ENCODE measurements around the gene GSTA1. TPM values are rescaled to one million over a fixed set of nuclear protein-coding genes. Genes with fewer than 3 reads are reported as not detected.
A peak's percentile ranks its signal among the peaks of the same experiment; 100 is the strongest.
"Not testable (repeated sequence)": the region's sequence is repeated elsewhere in the genome, so short reads cannot be mapped to it uniquely, and the experiment has no call there.

The GSTA1 gene
- total and polyA plus RNA-seq, 2 donors from 2014 or later: 1.3 to 725 TPM

DNA sequence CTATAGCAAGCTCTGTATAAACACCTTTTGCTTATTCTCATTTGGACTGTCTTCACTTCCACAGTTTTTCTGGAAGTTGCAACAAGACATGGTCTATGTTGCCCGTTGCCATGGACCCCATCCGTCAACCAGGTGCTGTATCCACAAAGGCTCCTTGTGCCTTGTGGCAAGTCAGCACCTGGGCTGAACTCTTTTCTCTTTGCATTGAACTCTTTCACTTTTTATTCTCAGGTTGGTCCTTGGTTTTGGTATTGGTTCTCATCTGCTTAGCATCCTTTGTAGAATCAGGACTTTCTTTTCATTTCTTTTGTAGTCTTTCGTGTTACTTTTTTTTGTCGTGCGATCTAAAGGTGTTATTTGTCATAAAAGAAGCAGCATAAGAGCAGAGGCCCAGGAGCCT lies 5.0 kb upstream of the GSTA1 start:
- intact Hi-C loops (cut with DNase I): no loop called here
- TF ChIP-seq, protein P1, sequence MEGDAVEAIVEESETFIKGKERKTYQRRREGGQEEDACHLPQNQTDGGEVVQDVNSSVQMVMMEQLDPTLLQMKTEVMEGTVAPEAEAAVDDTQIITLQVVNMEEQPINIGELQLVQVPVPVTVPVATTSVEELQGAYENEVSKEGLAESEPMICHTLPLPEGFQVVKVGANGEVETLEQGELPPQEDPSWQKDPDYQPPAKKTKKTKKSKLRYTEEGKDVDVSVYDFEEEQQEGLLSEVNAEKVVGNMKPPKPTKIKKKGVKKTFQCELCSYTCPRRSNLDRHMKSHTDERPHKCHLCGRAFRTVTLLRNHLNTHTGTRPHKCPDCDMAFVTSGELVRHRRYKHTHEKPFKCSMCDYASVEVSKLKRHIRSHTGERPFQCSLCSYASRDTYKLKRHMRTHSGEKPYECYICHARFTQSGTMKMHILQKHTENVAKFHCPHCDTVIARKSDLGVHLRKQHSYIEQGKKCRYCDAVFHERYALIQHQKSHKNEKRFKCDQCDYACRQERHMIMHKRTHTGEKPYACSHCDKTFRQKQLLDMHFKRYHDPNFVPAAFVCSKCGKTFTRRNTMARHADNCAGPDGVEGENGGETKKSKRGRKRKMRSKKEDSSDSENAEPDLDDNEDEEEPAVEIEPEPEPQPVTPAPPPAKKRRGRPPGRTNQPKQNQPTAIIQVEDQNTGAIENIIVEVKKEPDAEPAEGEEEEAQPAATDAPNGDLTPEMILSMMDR (IDR thresholded peaks at IDR 0.05; ENCODE audit: borderline replicate concordance, extremely low read depth, insufficient read depth): no peak
- Histone ChIP-seq H3K9ac (ENCODE audit: low read length in 3 of 3) (no peak overlapping the region), H3K4me3 (ENCODE audit: low read length in 3 of 3) (no peak overlapping the region), H3K27me3 (ENCODE audit: control insufficient read depth, insufficient read depth, low read length) (no peaks in the 10 kb centered on the region), H3K27ac (ENCODE audit: low read depth in 2 of 2, low read length in 2 of 2) (no peak overlapping the region), H3K4me1 (ENCODE audit: control insufficient read depth in 2 of 3, insufficient read depth in 2 of 3, low read depth in 1 of 3, low read length in 3 of 3) (no peaks in the 10 kb centered on the region), H3K9me3 (ENCODE audit: control insufficient read depth in 2 of 3, insufficient read depth in 1 of 3, low read length in 3 of 3) (no peaks in the 10 kb centered on the region), H3K36me3 (ENCODE audit: control insufficient read depth in 2 of 3, insufficient read depth in 3 of 3, low read length in 3 of 3) (no peaks in the 10 kb centered on the region)
- FAIRE-seq (no peak), DNase-seq (no peak)

DNA sequence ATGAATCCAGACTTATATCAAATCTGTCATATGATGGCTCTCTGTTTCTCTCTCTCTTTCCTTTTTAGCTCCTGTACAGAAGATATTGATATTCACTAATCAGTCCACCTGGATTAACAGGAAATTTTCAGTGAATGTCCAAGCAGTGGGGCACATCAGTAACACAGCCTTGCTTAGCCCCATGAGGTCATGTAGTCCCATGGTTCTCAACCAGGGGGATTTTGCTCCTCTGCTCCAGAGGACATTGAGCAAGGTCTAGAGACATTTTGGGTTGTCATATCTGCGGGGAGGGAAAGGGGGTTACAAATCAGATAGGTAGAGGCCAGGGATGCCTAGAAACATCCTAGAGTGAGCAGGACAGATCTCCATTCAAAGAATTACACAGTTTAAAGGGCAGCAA lies 810 bp downstream of the GSTA1 start:
- Histone ChIP-seq H3K36me3 (ENCODE audit: control insufficient read depth in 2 of 3, insufficient read depth in 3 of 3, low read length in 3 of 3) (no peaks in the 10 kb centered on the region), H3K4me3 (ENCODE audit: low read length in 3 of 3) (peak overlapping the region in 2 of 3 donors; percentile 67 to 80), H3K9ac (ENCODE audit: low read length in 3 of 3) (peak overlapping the region in 1 of 3 donors; percentile 48), H3K27ac (ENCODE audit: low read depth in 2 of 2, low read length in 2 of 2) (peak overlapping the region; percentile 47 to 63), H3K4me1 (ENCODE audit: control insufficient read depth in 2 of 3, insufficient read depth in 2 of 3, low read depth in 1 of 3, low read length in 3 of 3) (no peaks in the 10 kb centered on the region), H3K27me3 (ENCODE audit: control insufficient read depth, insufficient read depth, low read length) (no peaks in the 10 kb centered on the region), H3K9me3 (ENCODE audit: control insufficient read depth in 2 of 3, insufficient read depth in 1 of 3, low read length in 3 of 3) (no peaks in the 10 kb centered on the region)
- intact Hi-C loops (cut with DNase I): no loop called here
- TF ChIP-seq, protein P1 (IDR thresholded peaks at IDR 0.05; ENCODE audit: borderline replicate concordance, extremely low read depth, insufficient read depth): no peak
- FAIRE-seq: no peak
- no peak for DNase-seq

DNA sequence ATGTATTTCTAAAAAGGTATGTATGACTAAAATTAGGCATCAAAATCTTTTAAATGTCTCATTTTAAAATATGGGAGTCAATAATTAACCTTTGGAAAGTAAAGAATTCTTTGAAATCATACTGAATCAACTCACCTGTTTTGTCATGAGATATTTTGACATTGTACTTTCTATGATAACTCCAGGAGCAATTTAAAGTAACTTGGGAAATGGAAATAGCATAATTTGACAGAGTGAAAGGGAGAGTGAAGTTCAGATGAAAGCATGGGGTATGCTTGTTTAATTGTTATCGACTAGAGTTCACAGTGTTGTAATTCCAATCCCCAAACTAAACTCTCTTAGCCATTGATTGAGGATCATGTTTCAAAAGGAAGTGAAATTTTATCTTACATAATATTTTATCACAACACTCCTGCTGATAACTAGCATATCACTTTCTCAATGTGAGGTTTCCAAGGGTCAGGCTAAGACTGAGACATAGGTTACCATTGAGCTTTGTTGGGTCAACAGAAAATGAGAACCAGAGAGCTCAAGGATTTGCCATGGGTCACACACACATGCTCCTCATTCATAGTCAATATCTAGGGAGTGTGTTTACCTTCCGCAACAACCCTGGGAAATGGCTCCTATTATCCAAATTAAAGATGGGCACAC lies 2.3 kb downstream of the GSTA1 start:
- Histone ChIP-seq H3K27me3 (ENCODE audit: control insufficient read depth, insufficient read depth, low read length) (no peaks in the 10 kb centered on the region), H3K9me3 (ENCODE audit: control insufficient read depth in 2 of 3, insufficient read depth in 1 of 3, low read length in 3 of 3) (no peaks in the 10 kb centered on the region), H3K9ac (ENCODE audit: low read length in 3 of 3) (no peak overlapping the region), H3K27ac (ENCODE audit: low read depth in 2 of 2, low read length in 2 of 2) (no peak overlapping the region), H3K4me1 (ENCODE audit: control insufficient read depth in 2 of 3, insufficient read depth in 2 of 3, low read depth in 1 of 3, low read length in 3 of 3) (no peaks in the 10 kb centered on the region), H3K4me3 (ENCODE audit: low read length in 3 of 3) (peak overlapping the region in 2 of 3 donors; percentile 36 to 67), H3K36me3 (ENCODE audit: control insufficient read depth in 2 of 3, insufficient read depth in 3 of 3, low read length in 3 of 3) (no peaks in the 10 kb centered on the region)
- no peak for FAIRE-seq
- intact Hi-C loops (cut with DNase I): no loop called here
- TF ChIP-seq, protein P1 (IDR thresholded peaks at IDR 0.05; ENCODE audit: borderline replicate concordance, extremely low read depth, insufficient read depth): no peak
- no peak for DNase-seq

DNA sequence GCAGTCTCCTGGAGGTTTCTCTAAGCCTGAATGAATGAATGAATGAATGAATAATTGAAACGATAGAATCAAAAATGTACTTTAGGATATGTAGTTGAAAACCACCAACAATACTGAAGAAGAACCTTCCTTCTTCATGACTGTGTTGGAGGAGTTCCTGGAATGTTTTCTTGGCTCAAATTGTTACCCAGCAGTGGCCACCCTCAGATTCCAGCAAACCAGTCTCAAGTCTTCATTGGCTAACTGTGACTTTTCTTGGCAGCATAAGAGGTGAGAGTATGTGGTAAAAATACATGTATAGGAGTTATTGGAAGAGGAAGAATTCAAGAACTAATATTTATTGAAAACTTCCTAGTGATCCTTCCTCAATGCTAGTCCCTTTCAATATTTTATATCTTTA lies 4.3 kb downstream of the GSTA1 start:
- H3K9ac ChIP-seq (ENCODE audit: low read length in 3 of 3); DNase-seq; intact Hi-C loops (cut with DNase I); H3K27me3 ChIP-seq (ENCODE audit: control insufficient read depth, insufficient read depth, low read length); H3K27ac ChIP-seq (ENCODE audit: low read depth in 2 of 2, low read length in 2 of 2); FAIRE-seq; H3K9me3 ChIP-seq (ENCODE audit: control insufficient read depth in 2 of 3, insufficient read depth in 1 of 3, low read length in 3 of 3); H3K4me1 ChIP-seq (ENCODE audit: control insufficient read depth in 2 of 3, insufficient read depth in 2 of 3, low read depth in 1 of 3, low read length in 3 of 3); H3K36me3 ChIP-seq (ENCODE audit: control insufficient read depth in 2 of 3, insufficient read depth in 3 of 3, low read length in 3 of 3): not testable (repeated sequence)
- H3K4me3 ChIP-seq (ENCODE audit: low read length in 3 of 3): peak overlapping the region in 1 of 3 donors; percentile 35

DNA sequence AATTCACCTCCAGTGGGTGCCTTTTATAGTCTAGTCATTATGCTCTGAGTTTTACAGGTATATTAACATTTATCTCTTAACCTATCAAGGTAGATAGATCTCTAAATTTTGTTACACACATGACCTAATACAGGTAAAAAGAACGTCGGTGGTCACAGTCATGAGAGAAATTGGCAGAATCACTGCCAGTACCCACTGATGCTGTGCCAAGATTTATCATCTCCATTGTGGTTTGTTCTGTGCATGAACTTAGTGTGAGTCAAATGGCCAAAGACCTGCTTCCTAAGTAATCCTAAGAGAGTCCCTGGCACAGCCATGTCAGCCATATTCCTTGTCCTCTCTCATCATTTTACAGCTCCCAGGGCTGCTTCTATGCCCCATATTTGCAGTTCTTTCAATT lies 9.2 kb downstream of the GSTA1 start:
- DNase-seq; H3K9ac ChIP-seq (ENCODE audit: low read length in 3 of 3); intact Hi-C loops (cut with DNase I); H3K4me3 ChIP-seq (ENCODE audit: low read length in 3 of 3); H3K9me3 ChIP-seq (ENCODE audit: control insufficient read depth in 2 of 3, insufficient read depth in 1 of 3, low read length in 3 of 3); H3K27me3 ChIP-seq (ENCODE audit: control insufficient read depth, insufficient read depth, low read length); H3K27ac ChIP-seq (ENCODE audit: low read depth in 2 of 2, low read length in 2 of 2); H3K4me1 ChIP-seq (ENCODE audit: control insufficient read depth in 2 of 3, insufficient read depth in 2 of 3, low read depth in 1 of 3, low read length in 3 of 3); FAIRE-seq: not testable (repeated sequence)
- peaks cover 0 to 15% (median 9%) of the 10 kb centered on the region in 3 donors for H3K36me3 ChIP-seq (ENCODE audit: control insufficient read depth in 2 of 3, insufficient read depth in 3 of 3, low read length in 3 of 3)
